ENCODE data around the gene SHISA5.

- no peak for TF ChIP-seq SIN3A (conservative IDR thresholded peaks at IDR 0.05 in 1 of 2, IDR thresholded peaks at IDR 0.05 in 1 of 2; ENCODE audit: low read depth in 1 of 2, low read length in 2 of 2)
- no peak for TF ChIP-seq CTCF (IDR thresholded peaks at IDR 0.05; ENCODE audit: control extremely low read depth in 1 of 3, insufficient read depth in 1 of 3, low read depth in 1 of 3, low read length in 3 of 3)
- TF ChIP-seq SUZ12 (IDR thresholded peaks at IDR 0.05; ENCODE audit: low read length) = no peak
- no peak for TF ChIP-seq GABPA (IDR thresholded peaks at IDR 0.05; ENCODE audit: borderline replicate concordance, insufficient read depth, low read length)
- no peak for TF ChIP-seq JUN (IDR thresholded peaks at IDR 0.05; ENCODE audit: low read depth, low read length)
- no peak for TF ChIP-seq HDAC2 (IDR thresholded peaks at IDR 0.05; ENCODE audit: borderline replicate concordance in 1 of 2, low read depth in 2 of 2, low read length in 2 of 2)
- TF ChIP-seq POLR2A (IDR thresholded peaks at IDR 0.05; ENCODE audit: control extremely low read depth in 1 of 2, low read depth in 2 of 2, low read length in 2 of 2) = no peak
- TF ChIP-seq SP2 (IDR thresholded peaks at IDR 0.05; ENCODE audit: low read length) = no peak
- no peak for TF ChIP-seq JUND (IDR thresholded peaks at IDR 0.05; ENCODE audit: low read length)
These were observed 10.7 kb upstream of the SHISA5 start for GRCh38 chr3:48514431-48515227.

Data from H1 (cell line).